HepG2 (cell line): ENCODE measurements around the gene OARD1. TPM values are rescaled to one million over a fixed set of nuclear protein-coding genes. Genes with fewer than 3 reads are reported as not detected.

Experiments used
- ATAC-seq: fragments of 200-7000 bp; cut with Tn5 transposase; 3 replicates; pipeline ENCODE4 v1.9.1; 2020; ENCODE audit warnings: mild to moderate bottlenecking, moderate library complexity
- BruUV-seq: library from RNA; stranded (reverse); fragments of 400-500 nt; replicated peaks from 2 replicates; lab custom pipeline; 2021; lab: Mats Ljungman, UMichigan
- CTCF ChIA-PET: fragments of 300-600 bp; formaldehyde crosslinking; extraction: SDS; loops from one replicate; lab custom pipeline; 2021; ENCODE audit warnings: low total read pairs, inconsistent platforms, low intra/inter-chr PET ratio; lab: Yijun Ruan, JAX
- POLR2A ChIA-PET: fragments of 350-600 bp; sonication (Branson Sonifier 250); formaldehyde crosslinking; loops from one replicate; lab custom pipeline; 2020; ENCODE audit warnings: antibody characterized with exemption, inconsistent platforms; lab: Yijun Ruan, JAX
- DNase-seq: peaks from one replicate; pipeline ENCODE4 v3.0.0-alpha.2; 2015; ENCODE audit warnings: low spot score
- FAIRE-seq: peaks from 3 replicates; lab custom pipeline; 2011; peaks lifted over from hg19 to GRCh38; lab: Jason Lieb, UNC
- H2AFZ ChIP-seq: one replicate; pipeline ENCODE4 v1.6.1; 2011; ENCODE audit warnings: low read length, inconsistent platforms
- H3K27ac ChIP-seq: fragments of 300-600 bp; 3 replicates; pipeline ENCODE4 v1.8.0; 2011; ENCODE audit warnings: mixed run types, mild to moderate bottlenecking, mixed read lengths, low read length, inconsistent platforms; ENCODE audit not compliant: insufficient read depth; ENCODE audit errors: extremely low read length
- H3K27me3 ChIP-seq, 2 experiments: fragments of 200-600 bp in 1 of 2; 2 replicates in 1 of 2; 3 replicates in 1 of 2; pipeline versions ENCODE4 v1.6.0 to v1.8.0; 2011; ENCODE audit warnings: low read length in 2 of 2, mild to moderate bottlenecking in 2 of 2, moderate library complexity in 2 of 2, inconsistent platforms in 1 of 2; ENCODE audit not compliant: insufficient read depth in 2 of 2, control insufficient read depth in 1 of 2
- H3K36me3 ChIP-seq, 2 experiments: fragments of 200-600 bp in 1 of 2; replicated peaks in 1 of 2; 2 replicates in 1 of 2; 3 replicates in 1 of 2; pipeline versions ENCODE4 v1.5.1 to v1.8.0; 2011; ENCODE audit warnings: low read length in 2 of 2, inconsistent platforms in 1 of 2; ENCODE audit not compliant: insufficient read depth in 2 of 2, control insufficient read depth in 1 of 2
- H3K4me1 ChIP-seq: 2 replicates; pipeline ENCODE4 v1.5.1; 2012; ENCODE audit warnings: low read length, inconsistent platforms; ENCODE audit not compliant: insufficient read depth
- H3K4me2 ChIP-seq: 2 replicates; pipeline ENCODE4 v1.6.0; 2011; ENCODE audit warnings: low read depth, low read length, inconsistent platforms
- H3K4me3 ChIP-seq, 3 experiments: fragments of 200-600 bp in 1 of 3; sonication (generic), shearing (Covaris generic) in 1 of 3; replicated peaks in 1 of 3; 2 replicates each; pipeline ENCODE4 v1.5.1; 2011 to 2016; ENCODE audit warnings: low read length in 3 of 3, inconsistent platforms in 2 of 3, low read depth in 2 of 3, mild to moderate bottlenecking in 2 of 3, control low read depth in 1 of 3, mixed read lengths in 1 of 3; ENCODE audit not compliant: insufficient read depth in 1 of 3
- H3K79me2 ChIP-seq: one replicate; pipeline ENCODE4 v1.6.1; 2011; ENCODE audit warnings: low read length, inconsistent platforms; ENCODE audit not compliant: insufficient read depth
- H3K9ac ChIP-seq: 2 replicates; pipeline ENCODE4 v1.6.0; 2011; ENCODE audit warnings: mild to moderate bottlenecking, low read depth, low read length, inconsistent platforms; ENCODE audit not compliant: insufficient read depth
- H3K9me3 ChIP-seq: 2 replicates; pipeline ENCODE4 v1.5.1; 2012; ENCODE audit warnings: mild to moderate bottlenecking, low read length
- H4K20me1 ChIP-seq: 2 replicates; pipeline ENCODE4 v1.6.0; 2011; ENCODE audit warnings: inconsistent platforms, mild to moderate bottlenecking, low read length, moderate library complexity; ENCODE audit not compliant: insufficient read depth
- ARNT ChIP-seq: fragments of 450-650 bp; IDR thresholded peaks from 2 replicates; pipeline ENCODE4 v1.6.1; 2017
- HDAC2 ChIP-seq: sonication (generic); formaldehyde crosslinking; IDR thresholded peaks from 2 replicates; pipeline ENCODE4 v1.4.0; 2020; ENCODE audit warnings: missing genetic modification reagents
- HNF4G ChIP-seq, 2 experiments: sonication (generic) in 1 of 2; formaldehyde crosslinking in 1 of 2; IDR thresholded peaks; 2 replicates each; pipeline versions ENCODE4 v1.4.0 to v1.6.1; 2011 to 2020; ENCODE audit warnings: borderline replicate concordance in 2 of 2, low read depth in 2 of 2, mild to moderate bottlenecking in 2 of 2, low read length in 1 of 2, missing genetic modification reagents in 1 of 2, moderate library complexity in 1 of 2
- HNRNPL ChIP-seq: fragments of 200-400 bp; formaldehyde crosslinking; IDR thresholded peaks from 2 replicates; pipeline ENCODE4 v1.6.1; 2017; ENCODE audit warnings: mild to moderate bottlenecking, low read depth, low read length
- KMT2A ChIP-seq: sonication (generic); formaldehyde crosslinking; IDR thresholded peaks from 2 replicates; pipeline ENCODE4 v1.4.0; 2020; ENCODE audit warnings: missing genetic modification reagents
- SALL2 ChIP-seq: sonication (generic); formaldehyde crosslinking; IDR thresholded peaks from 2 replicates; pipeline ENCODE4 v1.8.1; 2023; ENCODE audit warnings: mild to moderate bottlenecking, missing genetic modification reagents, inconsistent platforms
- SOX13 ChIP-seq, 3 experiments: fragments of 450-650 bp in 1 of 3; sonication (generic) in 1 of 3; formaldehyde crosslinking in 1 of 3; IDR thresholded peaks in 2 of 3; conservative IDR thresholded peaks in 1 of 3; 2 replicates each; pipeline versions ENCODE4 v1.5.0 to v1.6.1; 2016 to 2020; ENCODE audit warnings: antibody characterized with exemption in 1 of 3, mild to moderate bottlenecking in 1 of 3, missing compliant biosample characterization in 1 of 3, missing genetic modification reagents in 1 of 3, moderate library complexity in 1 of 3
- THAP11 ChIP-seq: IDR thresholded peaks from 2 replicates; pipeline ENCODE4 v1.6.1; 2016; ENCODE audit warnings: missing biosample characterization, missing genetic modification reagents
- THAP7 ChIP-seq: sonication (generic); formaldehyde crosslinking; IDR thresholded peaks from 2 replicates; pipeline ENCODE4 v1.8.1; 2023; ENCODE audit warnings: mild to moderate bottlenecking, missing genetic modification reagents
- ZBTB38 ChIP-seq: sonication (generic); formaldehyde crosslinking; IDR thresholded peaks from 2 replicates; pipeline ENCODE4 v1.5.1; 2020; ENCODE audit warnings: mild to moderate bottlenecking, missing genetic modification reagents
- ZNF30 ChIP-seq: sonication (generic); formaldehyde crosslinking; IDR thresholded peaks from 2 replicates; pipeline ENCODE4 v1.5.0; 2020; ENCODE audit warnings: mild to moderate bottlenecking, missing genetic modification reagents
- ZNF33A ChIP-seq: sonication (generic); formaldehyde crosslinking; IDR thresholded peaks from 2 replicates; pipeline ENCODE4 v1.5.1; 2020; ENCODE audit warnings: missing genetic modification reagents, mild to moderate bottlenecking, moderate library complexity, borderline replicate concordance
- ZNF550 ChIP-seq: sonication (generic); formaldehyde crosslinking; IDR thresholded peaks from 2 replicates; pipeline ENCODE4 v1.4.0; 2020; ENCODE audit warnings: mild to moderate bottlenecking, missing genetic modification reagents, borderline replicate concordance
- ZZZ3 ChIP-seq: sonication (generic); formaldehyde crosslinking; IDR thresholded peaks from 2 replicates; pipeline ENCODE4 v1.4.0; 2020; ENCODE audit warnings: missing genetic modification reagents, mild to moderate bottlenecking, borderline replicate concordance
- WGBS: methylation state at CpG from one replicate; pipeline ENCODE4 v1.1.6; 2017; ENCODE audit warnings: low lambda C conversion rate; 5-methylcytosine and 5-hydroxymethylcytosine counted together
- in situ Hi-C: cut with HindIII; loops from 2 replicates; pipeline ENCODE4 v1.10.0; 2017; ENCODE audit warnings: low pct_unique_long_range_greater_than_20kb; ENCODE audit not compliant: extremely low pct_ligation_motif_present
- intact Hi-C: fragments of 100-400 bp; cut with micrococcal nuclease; formaldehyde crosslinking; loops from one replicate; pipeline ENCODE4 v1.10.0; 2022; ENCODE audit not compliant: unreplicated experiment
- polyA plus RNA-seq, 8 experiments: library from polyadenylated mRNA; depleted of rRNA in 3 of 8; stranded (reverse) in 7 of 8; unstranded in 1 of 8; fragments of >200 nt; fragmentation: Illumina TruSeq in 4 of 8; extraction: Trizol in 4 of 8; gene quantifications; 2 replicates each; pipeline versions ENCODE4 v1.2.1 to v1.2.3, GENCODE V29; 2011 to 2016; ENCODE audit warnings: low read depth in 4 of 8, missing spikeins in 1 of 8, mixed read lengths in 1 of 8; ENCODE audit not compliant: insufficient read depth in 1 of 8
- total RNA-seq, 5 experiments: library from RNA; depleted of rRNA; stranded (reverse); fragments of >200 nt; fragmentation: Illumina TruSeq; extraction: Trizol; gene quantifications; 2 replicates each; pipeline ENCODE4 v1.2.3, GENCODE V29; 2016; ENCODE audit warnings: low read depth in 1 of 5
- TF ChIP-seq, protein P1 (sequence below): sonication (generic); formaldehyde crosslinking; IDR thresholded peaks from 2 replicates; pipeline ENCODE4 v1.5.1; 2020; ENCODE audit warnings: mild to moderate bottlenecking, missing genetic modification reagents, moderate library complexity

OARD1 gene
- total and polyA plus RNA-seq, 2 of the 13 experiments (the other 11 are each of a cell fraction or from before 2014, with no cell fraction given), result 18.4 to 49.0 TPM

- TF ChIP-seq ZNF33A (no peak), ZNF30 (no peak)
Observed at GRCh38 chr6:41058783-41059181, 13.4 kb downstream of the OARD1 start (continued).

GRCh38 chr6:41056768-41057490 is 15.2 kb downstream of the OARD1 start:
- H3K9ac ChIP-seq, result no peak overlapping the region
- peak overlapping the region; percentile 24 for H3K27ac ChIP-seq
- H2AFZ ChIP-seq, result no peak overlapping the region
- H3K27me3 ChIP-seq, result no peaks in the 10 kb centered on the region
- no peak overlapping the region for H3K4me3 ChIP-seq
- 69% methylated on average over 6 of the region's 6 CpGs for WGBS
- ChIA-PET CTCF (no interaction called here), POLR2A (interaction anchor here (1.5 to 5.2 kb wide), 4 partner anchors 9 to 16 kb away, joined by 6 to 59 read pairs (median 18); partner anchors contain the start of genes NFYA, OARD1, TSPO2 and UNC5CL)
- ATAC-seq, result peak; percentile 60
- H4K20me1 ChIP-seq, result no peaks in the 10 kb centered on the region
- peaks cover 65% of the 10 kb centered on the region for H3K4me1 ChIP-seq
- no peak for FAIRE-seq
- intact Hi-C loops, result no loop called here
- peak overlapping the region; percentile 23; the same call in 1 of the 2 replicates for H3K4me2 ChIP-seq
- peaks cover 6 to 7% of the 10 kb centered on the region in 2 experiments; a peak in 4 of 5 replicates for H3K36me3 ChIP-seq
- H3K79me2 ChIP-seq, result no peaks in the 10 kb centered on the region
- in situ Hi-C loops, result loop anchor here (10.0 kb wide), 1 partner anchor 528 kb away; no protein-coding TSS in a partner anchor
- no TSS peak for BruUV-seq
- DNase-seq, result peak; percentile 45
- H3K9me3 ChIP-seq, result no peaks in the 10 kb centered on the region
- no peak for TF ChIP-seq ZNF550 (CRISPR knock-in tag)
- no peak for TF ChIP-seq ARNT
- TF ChIP-seq SOX13 (IDR thresholded peaks at IDR 0.05), result no peak
- 0 out of 4 replicates have a peak, but pooled peaks of 1 of the 2 experiments have one; percentile 21 for TF ChIP-seq SOX13 (CRISPR knock-in tag; conservative IDR thresholded peaks at IDR 0.05 in 1 of 2, IDR thresholded peaks at IDR 0.05 in 1 of 2)
- peak; percentile 74; the same call in 1 of the 2 replicates for TF ChIP-seq HNRNPL
- TF ChIP-seq, protein P1, sequence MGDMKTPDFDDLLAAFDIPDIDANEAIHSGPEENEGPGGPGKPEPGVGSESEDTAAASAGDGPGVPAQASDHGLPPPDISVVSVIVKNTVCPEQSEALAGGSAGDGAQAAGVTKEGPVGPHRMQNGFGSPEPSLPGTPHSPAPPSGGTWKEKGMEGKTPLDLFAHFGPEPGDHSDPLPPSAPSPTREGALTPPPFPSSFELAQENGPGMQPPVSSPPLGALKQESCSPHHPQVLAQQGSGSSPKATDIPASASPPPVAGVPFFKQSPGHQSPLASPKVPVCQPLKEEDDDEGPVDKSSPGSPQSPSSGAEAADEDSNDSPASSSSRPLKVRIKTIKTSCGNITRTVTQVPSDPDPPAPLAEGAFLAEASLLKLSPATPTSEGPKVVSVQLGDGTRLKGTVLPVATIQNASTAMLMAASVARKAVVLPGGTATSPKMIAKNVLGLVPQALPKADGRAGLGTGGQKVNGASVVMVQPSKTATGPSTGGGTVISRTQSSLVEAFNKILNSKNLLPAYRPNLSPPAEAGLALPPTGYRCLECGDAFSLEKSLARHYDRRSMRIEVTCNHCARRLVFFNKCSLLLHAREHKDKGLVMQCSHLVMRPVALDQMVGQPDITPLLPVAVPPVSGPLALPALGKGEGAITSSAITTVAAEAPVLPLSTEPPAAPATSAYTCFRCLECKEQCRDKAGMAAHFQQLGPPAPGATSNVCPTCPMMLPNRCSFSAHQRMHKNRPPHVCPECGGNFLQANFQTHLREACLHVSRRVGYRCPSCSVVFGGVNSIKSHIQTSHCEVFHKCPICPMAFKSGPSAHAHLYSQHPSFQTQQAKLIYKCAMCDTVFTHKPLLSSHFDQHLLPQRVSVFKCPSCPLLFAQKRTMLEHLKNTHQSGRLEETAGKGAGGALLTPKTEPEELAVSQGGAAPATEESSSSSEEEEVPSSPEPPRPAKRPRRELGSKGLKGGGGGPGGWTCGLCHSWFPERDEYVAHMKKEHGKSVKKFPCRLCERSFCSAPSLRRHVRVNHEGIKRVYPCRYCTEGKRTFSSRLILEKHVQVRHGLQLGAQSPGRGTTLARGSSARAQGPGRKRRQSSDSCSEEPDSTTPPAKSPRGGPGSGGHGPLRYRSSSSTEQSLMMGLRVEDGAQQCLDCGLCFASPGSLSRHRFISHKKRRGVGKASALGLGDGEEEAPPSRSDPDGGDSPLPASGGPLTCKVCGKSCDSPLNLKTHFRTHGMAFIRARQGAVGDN (CRISPR knock-in tag), result peak; percentile 66
- no peak for TF ChIP-seq ZZZ3 (CRISPR knock-in tag)
- no peak for TF ChIP-seq KMT2A (CRISPR knock-in tag)
- TF ChIP-seq SALL2, result no peak
- no peak for TF ChIP-seq THAP7
- no peak for TF ChIP-seq THAP11 (CRISPR knock-in tag)
- no peak for TF ChIP-seq HDAC2 (CRISPR knock-in tag)
- TF ChIP-seq HNF4G (IDR thresholded peaks at IDR 0.05; ENCODE audit: borderline replicate concordance, low read depth, low read length), result 0 out of 2 replicates have a peak, but pooled peaks have one; percentile 23
- TF ChIP-seq HNF4G (CRISPR knock-in tag; IDR thresholded peaks at IDR 0.05; ENCODE audit: borderline replicate concordance, low read depth), result no peak
- peak; percentile 52; the same call in 1 of the 2 replicates for TF ChIP-seq ZBTB38
